Measurements from ENCODE around the gene BTLA.
A peak's percentile ranks its signal among the peaks of the same experiment; 100 is the strongest.
"Not testable (repeated sequence)": the region's sequence is repeated elsewhere in the genome, so short reads cannot be mapped to it uniquely, and the experiment has no call there.

The BTLA gene

GRCh38 chr3:112519424-112520001, 20.2 kb upstream of the BTLA start:
- DNase-seq (ENCODE audit: low spot score) = peak; percentile 55
- peak; percentile 66 for TF ChIP-seq CTCF (IDR thresholded peaks at IDR 0.05; ENCODE audit: extremely low read depth, insufficient read depth, missing control alignments)
- in situ Hi-C loops (cut with MboI; ENCODE audit: low pct_unique_long_range_greater_than_20kb, low sequenced_read_pairs, unreplicated experiment) = loop anchor here (5.0 to 10.0 kb wide), 3 partner anchors 55 to 407 kb away; no protein-coding TSS in a partner anchor

DNA sequence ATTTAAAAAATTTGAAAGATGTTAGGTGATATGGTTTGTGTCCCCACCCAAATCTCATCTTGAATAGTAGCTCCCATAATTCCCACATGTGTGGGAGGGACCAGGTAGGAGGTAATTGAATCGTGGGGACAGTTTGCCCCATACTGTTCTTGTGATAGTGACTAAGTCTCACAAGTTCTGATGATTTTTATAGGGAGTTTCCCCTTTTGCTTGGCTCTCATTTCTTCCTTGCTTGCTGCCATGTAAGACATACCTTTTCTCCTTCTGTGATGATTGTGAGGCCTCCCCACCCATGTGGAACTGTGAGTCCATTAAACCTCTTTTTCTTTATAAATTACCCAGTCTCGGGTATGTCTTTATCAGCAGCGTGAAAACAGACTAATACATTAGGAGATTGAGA, 19.7 kb upstream of the BTLA start:
- in situ Hi-C loops (cut with MboI; ENCODE audit: low pct_unique_long_range_greater_than_20kb, low sequenced_read_pairs, unreplicated experiment) = loop anchor here (5.0 to 10.0 kb wide), 2 partner anchors 54 to 407 kb away; no protein-coding TSS in a partner anchor
- not testable (repeated sequence) for DNase-seq (ENCODE audit: low spot score)

DNA sequence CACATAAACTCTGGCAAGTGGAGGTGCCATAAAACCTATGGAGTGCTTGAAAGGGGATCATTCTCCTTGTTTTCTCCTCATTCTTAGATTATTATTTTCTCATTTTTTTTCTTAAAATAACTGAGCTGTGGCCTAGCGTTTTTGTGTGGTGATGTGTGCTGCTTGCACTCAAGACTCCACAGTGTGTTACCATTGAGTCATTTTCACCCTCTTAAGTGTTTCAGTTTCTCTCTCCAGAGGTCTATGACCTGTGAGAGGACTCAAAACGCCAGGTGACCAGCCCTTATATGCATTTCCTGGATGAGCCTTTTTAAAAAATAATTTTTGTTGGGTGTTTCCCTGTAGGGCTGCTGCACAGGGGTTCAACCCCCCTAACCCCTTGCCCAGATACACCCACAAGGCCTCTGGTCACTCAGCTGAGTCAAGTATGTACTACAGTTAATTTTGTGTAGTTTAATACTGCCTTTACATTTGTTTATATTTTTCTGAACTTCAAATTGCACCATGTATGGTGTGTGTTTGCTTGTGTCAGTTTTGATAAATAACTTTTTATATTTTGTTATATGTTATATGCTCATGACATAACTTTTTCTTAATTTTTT, 15.4 kb upstream of the BTLA start:
- in situ Hi-C loops (cut with MboI; ENCODE audit: low pct_unique_long_range_greater_than_20kb, low sequenced_read_pairs, unreplicated experiment) = loop anchor here (5.0 to 10.0 kb wide), 2 partner anchors 50 to 402 kb away; no protein-coding TSS in a partner anchor
- no peak for TF ChIP-seq CTCF (IDR thresholded peaks at IDR 0.05; ENCODE audit: extremely low read depth, insufficient read depth, missing control alignments)
- DNase-seq (ENCODE audit: low spot score) = peak; percentile 50

- in situ Hi-C loops (cut with MboI; ENCODE audit: low pct_unique_long_range_greater_than_20kb, low sequenced_read_pairs, unreplicated experiment) = loop anchor here (10.0 kb wide), 1 partner anchor 48 kb away; no protein-coding TSS in a partner anchor
- no peak for DNase-seq (ENCODE audit: low spot score)
- TF ChIP-seq CTCF (IDR thresholded peaks at IDR 0.05; ENCODE audit: extremely low read depth, insufficient read depth, missing control alignments) = no peak
These were observed 13.0 kb upstream of the BTLA start for GRCh38 chr3:112512320-112512719.

- in situ Hi-C loops (cut with MboI; ENCODE audit: low pct_unique_long_range_greater_than_20kb, low sequenced_read_pairs, unreplicated experiment) = no loop called here
- DNase-seq (ENCODE audit: low spot score) = no peak
- no peak for TF ChIP-seq CTCF (IDR thresholded peaks at IDR 0.05; ENCODE audit: extremely low read depth, insufficient read depth, missing control alignments)
These were observed 9.6 kb upstream of the BTLA start for GRCh38 chr3:112508860-112509259.

DNA sequence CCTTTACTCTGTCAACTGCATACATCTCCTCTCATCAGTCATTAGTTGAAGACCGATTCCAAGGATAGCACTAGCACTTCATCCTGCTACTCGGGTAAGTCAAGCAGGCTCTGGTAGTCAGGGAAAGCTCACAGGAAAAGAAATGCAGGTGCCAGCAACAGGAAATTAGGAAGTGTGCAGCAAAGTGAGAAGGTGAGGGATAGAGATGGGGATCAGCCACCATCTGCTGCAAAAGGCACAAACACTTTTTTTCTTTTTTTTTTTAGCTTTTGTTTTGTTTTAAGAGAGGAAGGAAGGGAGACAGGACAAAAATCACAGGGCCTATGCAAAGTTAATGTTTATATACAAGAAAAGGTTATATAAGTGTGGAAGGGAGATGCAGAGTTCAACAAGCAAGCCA, 9.0 kb upstream of the BTLA start:
- TF ChIP-seq CTCF (IDR thresholded peaks at IDR 0.05; ENCODE audit: extremely low read depth, insufficient read depth, missing control alignments) = no peak
- in situ Hi-C loops (cut with MboI; ENCODE audit: low pct_unique_long_range_greater_than_20kb, low sequenced_read_pairs, unreplicated experiment) = no loop called here
- DNase-seq (ENCODE audit: low spot score) = no peak

- in situ Hi-C loops (cut with MboI; ENCODE audit: low pct_unique_long_range_greater_than_20kb, low sequenced_read_pairs, unreplicated experiment) = no loop called here
These were observed 6.6 kb upstream of the BTLA start for GRCh38 chr3:112505907-112506306.

More at GRCh38 chr3:112505907-112506306, 6.6 kb upstream of the BTLA start:
- no peak for TF ChIP-seq CTCF (IDR thresholded peaks at IDR 0.05; ENCODE audit: extremely low read depth, insufficient read depth, missing control alignments)
- no peak for DNase-seq (ENCODE audit: low spot score)

Data from GM13977 (cell line).